Heart right ventricle (tissue), 16 donors: Measurements from ENCODE around the gene NAT9. TPM values are rescaled to one million over a fixed set of nuclear protein-coding genes. Genes with fewer than 3 reads are reported as not detected.

Experiments used
- ATAC-seq, 8 donors: fragments of 200-7000 bp; cut with Tn5 transposase; one replicate each; pipeline ENCODE4 v1.9.1; 2020; ENCODE audit warnings: mild to moderate bottlenecking in 8 of 8, moderate library complexity in 8 of 8, moderate number of reproducible peaks in 1 of 8
- DNase-seq, 2 donors: peaks; one replicate each; pipeline ENCODE4 v3.0.0-alpha.2; 2020
- H3K27ac ChIP-seq, 10 donors: fragments of 200-600 bp; sonication (generic) in 2 of 10; one replicate each; pipeline versions ENCODE4 v1.5.0 to v1.8.0; 2020 to 2022; ENCODE audit warnings: mild to moderate bottlenecking in 3 of 10
- H3K27me3 ChIP-seq, 7 donors: fragments of 200-600 bp; one replicate each; pipeline ENCODE4 v1.8.0; 2021 to 2022; ENCODE audit warnings: mild to moderate bottlenecking in 2 of 7
- H3K36me3 ChIP-seq, 9 donors: fragments of 200-600 bp; sonication (generic) in 1 of 9; one replicate each; pipeline versions ENCODE4 v1.5.0 to v1.8.0; 2020 to 2022; ENCODE audit warnings: mild to moderate bottlenecking in 2 of 9
- H3K4me1 ChIP-seq, 9 donors: fragments of 200-600 bp; sonication (generic) in 1 of 9; one replicate each; pipeline versions ENCODE4 v1.5.0 to v1.8.0; 2020 to 2022; ENCODE audit warnings: mild to moderate bottlenecking in 4 of 9
- H3K4me3 ChIP-seq, 10 donors: fragments of 200-600 bp; sonication (generic) in 2 of 10; one replicate each; pipeline versions ENCODE4 v1.5.0 to v1.8.0; 2020 to 2022; ENCODE audit warnings: mild to moderate bottlenecking in 7 of 10, moderate library complexity in 2 of 10
- H3K9me3 ChIP-seq, 11 donors: fragments of 200-600 bp in 10 of 11; sonication (generic) in 2 of 11; one replicate each; pipeline versions ENCODE4 v1.5.0 to v1.8.0; 2013 to 2022; ENCODE audit warnings: mild to moderate bottlenecking in 2 of 11, control low read depth in 1 of 11, moderate library complexity in 1 of 11
- WGBS, 2 donors: extraction: QIAGEN DNeasy Blood & Tissue Kit; methylation state at CpG; one replicate each; pipeline ENCODE4 v1.1.7; 2013; ENCODE audit warnings: inconsistent platforms in 1 of 2; 5-methylcytosine and 5-hydroxymethylcytosine counted together
- intact Hi-C, 10 donors: fragments of 100-400 bp; cut with DNase I; formaldehyde crosslinking; loops; one replicate each; pipeline versions ENCODE4 v1.11.1 to v1.14.2; 2022
- polyA plus RNA-seq, 2 donors: library from polyadenylated mRNA; stranded (reverse); fragments of 200-250 nt; gene quantifications; one replicate each; pipeline ENCODE4 v1.2.3, GENCODE V29; 2013
- total RNA-seq, 10 donors: library from RNA; stranded (reverse); fragmentation: NEBNext Ultra II Directional in 3 of 10; extraction: Animal tissue kit (Norgen Biotek cat#: 25700) in 3 of 10; gene quantifications; one replicate each; pipeline versions ENCODE4 v1.2.1 to v1.2.4, GENCODE V29; 2021 to 2023
- TF ChIP-seq, protein P1 (sequence below), 9 donors: fragments of 200-600 bp; sonication (generic) in 2 of 9; IDR thresholded peaks; one replicate each; pipeline versions ENCODE4 v1.5.0 to v1.8.0; 2021 to 2022; ENCODE audit warnings: antibody characterized with exemption in 9 of 9, mild to moderate bottlenecking in 5 of 9, moderate library complexity in 1 of 9
- donor health status: Arrhythmogenic right ventricular cardiomyopathy.
- donor health status: ischemic (EF 13 %, LVEDD 7.1; RV severe dilation, severe dysfunction).
- donor health status: healthy with polysubstance abuse.
- donor health status: DM: no; HTN: yes; CAD: no.
- donor health status: DM: no; HTN: no; CAD: no.
- donor health status: ischemic (EF 25% LVEDD 6.9; RV normal size, moderate dysfunction).
- donor health status: ischemic (EF 25% LVEDD 5.7; RV mildly dilated, moderate dysfunction).
- donor health status: healthy.
- donor health status: DM: yes; HTN: yes; CAD: no.
- donor health status: Ischemic cardiomyopathy.
- donor health status: ischemic (EF 35%, LVEDD 5.7; RV mildly dilated, moderate dysfunction).
- donor health status: nonischemic (EF 11% LVEDD 7.7; RV severe dilation, severe dysfunction).
- donor health status: DM: yes; HTN: yes; CAD: no.
- donor health status: PGD.
- donor health status: ischemic (EF 29% LVEDD 5.4; RV normal size, mild dysfunction).
- donor health status: nonischemic (EF 23%, LVEDD 6.1; RV moderate dilation, normal function).

The NAT9 gene
- total and polyA plus RNA-seq, 12 donors: 10.6 to 42.9 (median 17.1) TPM

DNA sequence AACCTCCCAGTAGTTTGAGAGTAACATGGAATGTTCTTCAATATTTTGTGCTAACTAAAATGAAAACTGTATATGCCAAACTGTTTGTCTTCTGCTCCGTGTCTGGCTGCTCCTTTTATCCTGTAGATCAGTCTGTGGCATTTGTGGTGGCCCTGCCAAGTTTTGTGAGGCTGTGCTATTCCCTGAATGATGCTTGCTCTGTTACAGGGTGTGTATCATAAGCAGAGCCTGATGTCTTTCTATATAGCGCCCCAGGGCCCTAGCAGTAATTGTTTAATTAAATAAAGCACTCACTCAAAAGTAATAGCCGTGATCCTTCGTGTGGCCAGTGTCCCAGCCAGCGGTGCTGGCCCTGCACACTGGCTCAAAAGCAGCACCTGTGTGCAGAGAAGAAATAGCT, 27.8 kb upstream of the NAT9 start:
- intact Hi-C loops: no loop called here
- no peaks in the 10 kb centered on the region for H3K27me3 ChIP-seq
- no peak for ATAC-seq
- 85 to 89% methylated on average over 5 of the region's 5 CpGs for WGBS, 2 donors
- peaks cover 0 to 63% (median 10%) of the 10 kb centered on the region in 9 donors for H3K36me3 ChIP-seq
- H3K27ac ChIP-seq: no peak overlapping the region
- H3K9me3 ChIP-seq: no peaks in the 10 kb centered on the region
- TF ChIP-seq, protein P1, sequence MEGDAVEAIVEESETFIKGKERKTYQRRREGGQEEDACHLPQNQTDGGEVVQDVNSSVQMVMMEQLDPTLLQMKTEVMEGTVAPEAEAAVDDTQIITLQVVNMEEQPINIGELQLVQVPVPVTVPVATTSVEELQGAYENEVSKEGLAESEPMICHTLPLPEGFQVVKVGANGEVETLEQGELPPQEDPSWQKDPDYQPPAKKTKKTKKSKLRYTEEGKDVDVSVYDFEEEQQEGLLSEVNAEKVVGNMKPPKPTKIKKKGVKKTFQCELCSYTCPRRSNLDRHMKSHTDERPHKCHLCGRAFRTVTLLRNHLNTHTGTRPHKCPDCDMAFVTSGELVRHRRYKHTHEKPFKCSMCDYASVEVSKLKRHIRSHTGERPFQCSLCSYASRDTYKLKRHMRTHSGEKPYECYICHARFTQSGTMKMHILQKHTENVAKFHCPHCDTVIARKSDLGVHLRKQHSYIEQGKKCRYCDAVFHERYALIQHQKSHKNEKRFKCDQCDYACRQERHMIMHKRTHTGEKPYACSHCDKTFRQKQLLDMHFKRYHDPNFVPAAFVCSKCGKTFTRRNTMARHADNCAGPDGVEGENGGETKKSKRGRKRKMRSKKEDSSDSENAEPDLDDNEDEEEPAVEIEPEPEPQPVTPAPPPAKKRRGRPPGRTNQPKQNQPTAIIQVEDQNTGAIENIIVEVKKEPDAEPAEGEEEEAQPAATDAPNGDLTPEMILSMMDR (IDR thresholded peaks at IDR 0.05): no peak
- DNase-seq: no peak
- no peak overlapping the region for H3K4me3 ChIP-seq
- peaks cover 0 to 15% (median 0%) of the 10 kb centered on the region in 9 donors for H3K4me1 ChIP-seq

- Histone ChIP-seq H3K4me1 (peaks cover 0 to 10% (median 0%) of the 10 kb centered on the region in 9 donors), H3K27me3 (no peaks in the 10 kb centered on the region), H3K9me3 (no peaks in the 10 kb centered on the region), H3K36me3 (peaks cover 0 to 67% (median 10%) of the 10 kb centered on the region in 9 donors), H3K4me3 (no peak overlapping the region), H3K27ac (no peak overlapping the region)
- DNase-seq: no peak
- WGBS, 2 donors: 90 to 91% methylated on average over 12 of the region's 12 CpGs
- no peak for ATAC-seq
- TF ChIP-seq, protein P1 (IDR thresholded peaks at IDR 0.05): no peak
- intact Hi-C loops: no loop called here
Observed at GRCh38 chr17:74803388-74803930, 27.3 kb upstream of the NAT9 start.

- Histone ChIP-seq H3K4me3 (no peak overlapping the region), H3K9me3 (no peaks in the 10 kb centered on the region), H3K27me3 (no peaks in the 10 kb centered on the region), H3K4me1 (peaks cover 0 to 8% (median 0%) of the 10 kb centered on the region in 9 donors), H3K36me3 (peaks cover 0 to 72% (median 15%) of the 10 kb centered on the region in 9 donors), H3K27ac (no peak overlapping the region)
- WGBS, 2 donors: 91% methylated on average over 8 of the region's 8 CpGs
- intact Hi-C loops: no loop called here
- TF ChIP-seq, protein P1 (IDR thresholded peaks at IDR 0.05): no peak
- ATAC-seq: no peak
- DNase-seq: no peak
Observed at GRCh38 chr17:74801896-74802295, 25.8 kb upstream of the NAT9 start.

- intact Hi-C loops: no loop called here
- H3K36me3 ChIP-seq: peaks cover 0 to 85% (median 16%) of the 10 kb centered on the region in 9 donors
- H3K4me3 ChIP-seq: no peak overlapping the region
- no peaks in the 10 kb centered on the region for H3K27me3 ChIP-seq
- H3K4me1 ChIP-seq: peaks cover 0 to 9% (median 0%) of the 10 kb centered on the region in 9 donors
- ATAC-seq: no peak
- TF ChIP-seq, protein P1 (IDR thresholded peaks at IDR 0.05): no peak
- H3K9me3 ChIP-seq: no peaks in the 10 kb centered on the region
- H3K27ac ChIP-seq: no peak overlapping the region
- 87 to 88% methylated on average over 7 of the region's 7 CpGs for WGBS, 2 donors
- no peak for DNase-seq
Observed at GRCh38 chr17:74800531-74800930, 24.4 kb upstream of the NAT9 start.
